ENCODE measurements around the gene FOXJ2.
A peak's percentile ranks its signal among the peaks of the same experiment; 100 is the strongest.

DNA sequence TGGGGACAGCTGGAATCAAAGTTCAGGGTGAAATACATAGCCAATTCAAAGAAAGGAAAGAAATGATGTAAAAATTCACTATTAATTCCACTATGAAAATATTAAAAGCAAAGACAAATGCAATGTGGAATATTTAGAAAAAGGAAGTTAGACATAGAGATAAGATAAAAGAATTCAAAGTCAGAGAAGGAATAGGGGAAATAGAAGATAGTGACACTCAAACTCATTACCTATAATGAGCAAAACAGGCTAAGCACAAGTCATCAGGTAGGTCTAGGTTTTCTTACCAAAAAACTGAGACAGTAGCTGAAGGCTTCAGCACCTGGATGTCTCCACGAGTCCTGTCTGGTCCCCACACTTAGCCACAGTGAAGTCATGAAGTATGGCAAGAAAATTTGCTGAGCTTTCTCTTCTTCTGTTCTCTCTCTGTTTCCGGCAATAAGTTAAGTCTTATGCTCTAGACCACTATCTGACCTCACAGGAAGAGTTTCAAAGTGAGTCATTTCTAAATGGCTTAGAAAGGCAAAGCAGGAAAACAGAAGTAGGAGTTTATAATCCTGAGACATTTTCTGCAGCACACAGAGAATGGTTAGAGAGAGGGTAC, 33.6 kb downstream of the FOXJ2 start, which contains the start of gene C3AR1:
- TF ChIP-seq, protein P1, sequence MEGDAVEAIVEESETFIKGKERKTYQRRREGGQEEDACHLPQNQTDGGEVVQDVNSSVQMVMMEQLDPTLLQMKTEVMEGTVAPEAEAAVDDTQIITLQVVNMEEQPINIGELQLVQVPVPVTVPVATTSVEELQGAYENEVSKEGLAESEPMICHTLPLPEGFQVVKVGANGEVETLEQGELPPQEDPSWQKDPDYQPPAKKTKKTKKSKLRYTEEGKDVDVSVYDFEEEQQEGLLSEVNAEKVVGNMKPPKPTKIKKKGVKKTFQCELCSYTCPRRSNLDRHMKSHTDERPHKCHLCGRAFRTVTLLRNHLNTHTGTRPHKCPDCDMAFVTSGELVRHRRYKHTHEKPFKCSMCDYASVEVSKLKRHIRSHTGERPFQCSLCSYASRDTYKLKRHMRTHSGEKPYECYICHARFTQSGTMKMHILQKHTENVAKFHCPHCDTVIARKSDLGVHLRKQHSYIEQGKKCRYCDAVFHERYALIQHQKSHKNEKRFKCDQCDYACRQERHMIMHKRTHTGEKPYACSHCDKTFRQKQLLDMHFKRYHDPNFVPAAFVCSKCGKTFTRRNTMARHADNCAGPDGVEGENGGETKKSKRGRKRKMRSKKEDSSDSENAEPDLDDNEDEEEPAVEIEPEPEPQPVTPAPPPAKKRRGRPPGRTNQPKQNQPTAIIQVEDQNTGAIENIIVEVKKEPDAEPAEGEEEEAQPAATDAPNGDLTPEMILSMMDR (IDR thresholded peaks at IDR 0.05; ENCODE audit: low read depth, low read length): no peak
- TF ChIP-seq POLR2A (IDR thresholded peaks at IDR 0.05; ENCODE audit: extremely low read depth, insufficient read length) (no peak), MYC (IDR thresholded peaks at IDR 0.05; ENCODE audit: low read depth, low read length) (no peak; the same call in 1 of the 2 replicates)
- TF ChIP-seq, protein P2, sequence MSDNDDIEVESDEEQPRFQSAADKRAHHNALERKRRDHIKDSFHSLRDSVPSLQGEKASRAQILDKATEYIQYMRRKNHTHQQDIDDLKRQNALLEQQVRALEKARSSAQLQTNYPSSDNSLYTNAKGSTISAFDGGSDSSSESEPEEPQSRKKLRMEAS (IDR thresholded peaks at IDR 0.05; ENCODE audit: low read depth, low read length): 0 out of 2 replicates have a peak, but pooled peaks have one; percentile 21

All from NB4 (cell line).